ENCODE data around the gene TNS3. TPM values are rescaled to one million over a fixed set of nuclear protein-coding genes. Genes with fewer than 3 reads are reported as not detected.

Gene TNS3
- total and polyA plus RNA-seq, 2 of the 13 experiments (the other 11 are each of a cell fraction or from before 2014, with no cell fraction given) = 52.9 to 55.7 TPM

GRCh38 chr7:47498229-47499056 lies 83.5 kb downstream of the TNS3 start (continued):
- no peak for TF ChIP-seq HNF1A (IDR thresholded peaks at IDR 0.05; ENCODE audit: low read depth)
- peak; percentile 75; the same call in 1 of the 2 replicates for TF ChIP-seq HNF1A (CRISPR knock-in tag; IDR thresholded peaks at IDR 0.05; ENCODE audit: borderline replicate concordance)
- no peak for TF ChIP-seq ZBTB39 (CRISPR knock-in tag; IDR thresholded peaks at IDR 0.05)
- TF ChIP-seq PAXIP1 (CRISPR knock-in tag; conservative IDR thresholded peaks at IDR 0.05) = peak; percentile 72
- peak; percentile 71; the same call in 1 of the 2 replicates for TF ChIP-seq RCOR2 (CRISPR knock-in tag; IDR thresholded peaks at IDR 0.05)
- TF ChIP-seq MAFK (conservative IDR thresholded peaks at IDR 0.05 in 1 of 2, IDR thresholded peaks at IDR 0.05 in 1 of 2; ENCODE audit: low read length in 2 of 2) = peak; percentile 36 to 57
- TF ChIP-seq ZNF678 (CRISPR knock-in tag; IDR thresholded peaks at IDR 0.05) = no peak
- no peak for TF ChIP-seq THYN1 (CRISPR knock-in tag; IDR thresholded peaks at IDR 0.05; ENCODE audit: borderline replicate concordance, low read depth)
- no peak for TF ChIP-seq DBP (CRISPR knock-in tag; IDR thresholded peaks at IDR 0.05; ENCODE audit: not compliant biosample characterization)
- no peak for TF ChIP-seq ZNF263 (CRISPR knock-in tag; IDR thresholded peaks at IDR 0.05)
- TF ChIP-seq PATZ1 (CRISPR knock-in tag; IDR thresholded peaks at IDR 0.05) = peak; percentile 56; the same call in 1 of the 2 replicates
- no peak for TF ChIP-seq AKAP8 (CRISPR knock-in tag; IDR thresholded peaks at IDR 0.05)

Measured in HepG2 (cell line).